ENCODE data around the gene MIA2.

DNA sequence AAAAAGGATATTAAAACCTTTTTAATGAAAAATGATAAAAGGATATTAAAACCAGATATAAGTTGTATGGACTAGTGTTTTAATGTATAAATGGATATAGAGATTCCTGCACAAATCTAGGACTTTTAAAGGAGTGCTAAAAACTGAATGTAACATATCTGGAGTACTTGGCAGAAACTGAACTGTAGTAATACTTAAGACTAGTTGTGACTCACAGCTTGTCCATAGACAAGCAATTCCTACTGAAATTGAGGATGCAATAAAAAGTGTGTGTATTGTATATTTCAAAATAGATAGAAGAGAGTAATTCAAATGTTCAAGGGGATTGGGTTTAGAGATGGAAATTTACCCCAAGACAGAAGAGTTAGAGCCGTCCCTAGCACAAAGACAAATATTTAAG is 138.9 kb downstream of the MIA2 start:
- TF ChIP-seq, protein P1, sequence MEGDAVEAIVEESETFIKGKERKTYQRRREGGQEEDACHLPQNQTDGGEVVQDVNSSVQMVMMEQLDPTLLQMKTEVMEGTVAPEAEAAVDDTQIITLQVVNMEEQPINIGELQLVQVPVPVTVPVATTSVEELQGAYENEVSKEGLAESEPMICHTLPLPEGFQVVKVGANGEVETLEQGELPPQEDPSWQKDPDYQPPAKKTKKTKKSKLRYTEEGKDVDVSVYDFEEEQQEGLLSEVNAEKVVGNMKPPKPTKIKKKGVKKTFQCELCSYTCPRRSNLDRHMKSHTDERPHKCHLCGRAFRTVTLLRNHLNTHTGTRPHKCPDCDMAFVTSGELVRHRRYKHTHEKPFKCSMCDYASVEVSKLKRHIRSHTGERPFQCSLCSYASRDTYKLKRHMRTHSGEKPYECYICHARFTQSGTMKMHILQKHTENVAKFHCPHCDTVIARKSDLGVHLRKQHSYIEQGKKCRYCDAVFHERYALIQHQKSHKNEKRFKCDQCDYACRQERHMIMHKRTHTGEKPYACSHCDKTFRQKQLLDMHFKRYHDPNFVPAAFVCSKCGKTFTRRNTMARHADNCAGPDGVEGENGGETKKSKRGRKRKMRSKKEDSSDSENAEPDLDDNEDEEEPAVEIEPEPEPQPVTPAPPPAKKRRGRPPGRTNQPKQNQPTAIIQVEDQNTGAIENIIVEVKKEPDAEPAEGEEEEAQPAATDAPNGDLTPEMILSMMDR (IDR thresholded peaks at IDR 0.05 in 4 of 5, conservative IDR thresholded peaks at IDR 0.05 in 1 of 5) = no peak
- no peak for TF ChIP-seq POLR2A (IDR thresholded peaks at IDR 0.05)

Measured in gastrocnemius medialis (tissue), 4 donors.